ENCODE data around the gene GPR31. TPM values are rescaled to one million over a fixed set of nuclear protein-coding genes. Genes with fewer than 3 reads are reported as not detected.
A peak's percentile ranks its signal among the peaks of the same experiment; 100 is the strongest.

GPR31 gene
- total and polyA plus RNA-seq, 2 donors from 2014 or later: 0.16 TPM; not detected in 1

DNA sequence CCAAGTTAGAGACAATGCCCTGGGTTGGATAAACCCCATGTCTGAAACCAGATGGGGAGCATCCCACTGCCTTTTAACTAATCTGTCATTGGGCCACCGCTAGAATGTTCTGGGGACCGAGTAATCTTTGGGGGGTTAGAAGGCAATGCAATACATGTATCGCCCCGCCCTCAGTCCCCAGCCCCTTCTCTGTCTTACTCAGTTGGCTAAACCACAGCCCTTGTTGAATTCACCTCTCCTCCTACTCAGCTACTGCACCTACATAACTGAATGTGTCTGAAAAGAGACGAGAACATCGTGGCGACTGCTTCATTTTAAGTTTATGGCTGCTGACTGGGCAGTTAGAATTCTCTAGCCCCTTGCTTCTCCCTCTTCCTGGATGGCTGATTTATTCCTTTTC is 50.0 kb downstream of the GPR31 start:
- DNase-seq (no peak), FAIRE-seq (no peak)
- Histone ChIP-seq H3K27ac (ENCODE audit: low read depth in 2 of 2, low read length in 2 of 2) (no peak overlapping the region), H3K4me3 (ENCODE audit: low read length in 3 of 3) (no peak overlapping the region), H3K9me3 (ENCODE audit: control insufficient read depth in 2 of 3, insufficient read depth in 1 of 3, low read length in 3 of 3) (no peaks in the 10 kb centered on the region), H3K4me1 (ENCODE audit: control insufficient read depth in 2 of 3, insufficient read depth in 2 of 3, low read depth in 1 of 3, low read length in 3 of 3) (no peaks in the 10 kb centered on the region), H3K27me3 (ENCODE audit: control insufficient read depth, insufficient read depth, low read length) (no peaks in the 10 kb centered on the region), H3K9ac (ENCODE audit: low read length in 3 of 3) (no peak overlapping the region), H3K36me3 (ENCODE audit: control insufficient read depth in 2 of 3, insufficient read depth in 3 of 3, low read length in 3 of 3) (no peaks in the 10 kb centered on the region)
- TF ChIP-seq, protein P1, sequence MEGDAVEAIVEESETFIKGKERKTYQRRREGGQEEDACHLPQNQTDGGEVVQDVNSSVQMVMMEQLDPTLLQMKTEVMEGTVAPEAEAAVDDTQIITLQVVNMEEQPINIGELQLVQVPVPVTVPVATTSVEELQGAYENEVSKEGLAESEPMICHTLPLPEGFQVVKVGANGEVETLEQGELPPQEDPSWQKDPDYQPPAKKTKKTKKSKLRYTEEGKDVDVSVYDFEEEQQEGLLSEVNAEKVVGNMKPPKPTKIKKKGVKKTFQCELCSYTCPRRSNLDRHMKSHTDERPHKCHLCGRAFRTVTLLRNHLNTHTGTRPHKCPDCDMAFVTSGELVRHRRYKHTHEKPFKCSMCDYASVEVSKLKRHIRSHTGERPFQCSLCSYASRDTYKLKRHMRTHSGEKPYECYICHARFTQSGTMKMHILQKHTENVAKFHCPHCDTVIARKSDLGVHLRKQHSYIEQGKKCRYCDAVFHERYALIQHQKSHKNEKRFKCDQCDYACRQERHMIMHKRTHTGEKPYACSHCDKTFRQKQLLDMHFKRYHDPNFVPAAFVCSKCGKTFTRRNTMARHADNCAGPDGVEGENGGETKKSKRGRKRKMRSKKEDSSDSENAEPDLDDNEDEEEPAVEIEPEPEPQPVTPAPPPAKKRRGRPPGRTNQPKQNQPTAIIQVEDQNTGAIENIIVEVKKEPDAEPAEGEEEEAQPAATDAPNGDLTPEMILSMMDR (IDR thresholded peaks at IDR 0.05; ENCODE audit: borderline replicate concordance, extremely low read depth, insufficient read depth): no peak
- intact Hi-C loops (cut with DNase I): no loop called here

DNA sequence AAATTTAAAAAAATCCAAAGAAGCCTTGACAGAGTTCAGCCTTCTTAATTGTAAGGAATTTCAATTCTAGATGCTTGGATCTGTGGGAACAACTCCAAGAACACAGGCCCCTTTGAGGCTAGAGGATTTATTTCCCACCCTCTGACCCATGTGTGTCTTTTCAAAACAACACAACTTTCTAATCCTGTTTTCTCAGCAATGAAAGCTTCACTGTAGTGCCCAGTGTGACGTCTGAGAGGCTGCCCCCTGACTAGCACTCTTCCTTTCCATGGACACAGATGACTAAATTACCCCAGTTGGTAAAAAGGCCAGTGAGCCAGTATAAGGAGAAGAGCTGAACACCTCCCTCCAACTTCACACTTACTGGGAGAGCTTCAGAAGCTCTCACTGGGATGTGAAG is 51.4 kb downstream of the GPR31 start:
- Histone ChIP-seq H3K4me1 (ENCODE audit: control insufficient read depth in 2 of 3, insufficient read depth in 2 of 3, low read depth in 1 of 3, low read length in 3 of 3) (no peaks in the 10 kb centered on the region), H3K27ac (ENCODE audit: low read depth in 2 of 2, low read length in 2 of 2) (no peak overlapping the region), H3K9ac (ENCODE audit: low read length in 3 of 3) (no peak overlapping the region), H3K36me3 (ENCODE audit: control insufficient read depth in 2 of 3, insufficient read depth in 3 of 3, low read length in 3 of 3) (no peaks in the 10 kb centered on the region), H3K27me3 (ENCODE audit: control insufficient read depth, insufficient read depth, low read length) (no peaks in the 10 kb centered on the region), H3K4me3 (ENCODE audit: low read length in 3 of 3) (no peak overlapping the region), H3K9me3 (ENCODE audit: control insufficient read depth in 2 of 3, insufficient read depth in 1 of 3, low read length in 3 of 3) (no peaks in the 10 kb centered on the region)
- TF ChIP-seq, protein P1 (IDR thresholded peaks at IDR 0.05; ENCODE audit: borderline replicate concordance, extremely low read depth, insufficient read depth): no peak
- peak in 3 of 5 donors; percentile 41 to 70 (median 68) for DNase-seq
- intact Hi-C loops (cut with DNase I): no loop called here
- FAIRE-seq: no peak

Other genes starting within 250 kb of the GPR31 start
- 69.0 TPM for gene RNASET2, start 201.4 kb downstream of the GPR31 start, total RNA-seq
- gene RNASET2, start 201.4 kb downstream of the GPR31 start, polyA plus RNA-seq (ENCODE audit: insufficient read depth, low read depth, low replicate concordance): 50.7 TPM
- gene CEP43, start 158.6 kb downstream of the GPR31 start, total RNA-seq: 17.9 TPM
- gene CEP43, start 158.6 kb downstream of the GPR31 start, polyA plus RNA-seq (ENCODE audit: insufficient read depth, low read depth, low replicate concordance): 17.8 TPM
- gene CCR6, start 34.9 kb downstream of the GPR31 start, total RNA-seq: 0.54 TPM
- gene CCR6, start 34.9 kb downstream of the GPR31 start, polyA plus RNA-seq (ENCODE audit: insufficient read depth, low read depth, low replicate concordance): 0.43 TPM
- gene UNC93A, start 133.3 kb upstream of the GPR31 start, total RNA-seq: not detected
- gene UNC93A, start 133.3 kb upstream of the GPR31 start, polyA plus RNA-seq (ENCODE audit: insufficient read depth, low read depth, low replicate concordance): 0.56 TPM
- gene TTLL2, start 167.1 kb upstream of the GPR31 start, total RNA-seq: not detected
- not detected for gene TTLL2, start 167.1 kb upstream of the GPR31 start, polyA plus RNA-seq (ENCODE audit: insufficient read depth, low read depth, low replicate concordance)

Measured in kidney (tissue), 14 donors.